Activated naive CD8-positive, alpha-beta T cell treated with anti-CD3 and anti-CD28 coated beads, Interleukin-2, amount 10 ng/mL, durations not matched to agents 7 days and 5 days (primary cell): ENCODE data around the gene CEP76. TPM values are rescaled to one million over a fixed set of nuclear protein-coding genes. Genes with fewer than 3 reads are reported as not detected.

ENCODE experiments used
- ATAC-seq: fragments of 150-1000 bp; cut with Tn5 transposase; one replicate; pipeline ENCODE4 v1.10.0; 2021; ENCODE audit warnings: low read depth, moderate library complexity
- POLR2A ChIA-PET: fragments of 350-600 bp; sonication (Branson Sonifier 250); formaldehyde crosslinking; loops from one replicate; lab custom pipeline; 2021; ENCODE audit warnings: antibody characterized with exemption; lab: Charles Lee
- DNase-seq: peaks from one replicate; pipeline ENCODE4 v3.0.0; 2021
- H3K27ac Mint-ChIP-seq: one replicate; pipeline ENCODE4 v1.8.0; 2022; ENCODE audit warnings: mild to moderate bottlenecking, mixed read lengths
- H3K27me3 Mint-ChIP-seq: one replicate; pipeline ENCODE4 v1.8.0; 2022; ENCODE audit warnings: mild to moderate bottlenecking, moderate library complexity, mixed read lengths
- H3K36me3 Mint-ChIP-seq: one replicate; pipeline ENCODE4 v1.8.0; 2021; ENCODE audit warnings: mild to moderate bottlenecking, mixed read lengths
- H3K4me1 Mint-ChIP-seq: one replicate; pipeline ENCODE4 v1.8.0; 2021; ENCODE audit warnings: mixed read lengths
- H3K4me3 Mint-ChIP-seq: one replicate; pipeline ENCODE4 v1.8.0; 2022; ENCODE audit warnings: mild to moderate bottlenecking, moderate library complexity, mixed read lengths
- H3K9me3 Mint-ChIP-seq: one replicate; pipeline ENCODE4 v1.8.0; 2021; ENCODE audit warnings: mixed read lengths
- total RNA-seq, 2 experiments: library from RNA; stranded (reverse); gene quantifications; one replicate each; pipeline ENCODE4 v1.2.3, GENCODE V29; 2021

The CEP76 gene
- total RNA-seq, 2 experiments from 2014 or later = 12.4 to 14.4 TPM

- Mint-ChIP-seq H3K4me3 (no peak overlapping the region), H3K27ac (no peak overlapping the region), H3K9me3 (no peaks in the 10 kb centered on the region), H3K4me1 (peaks cover 12% of the 10 kb centered on the region), H3K27me3 (no peaks in the 10 kb centered on the region), H3K36me3 (peaks cover 10% of the 10 kb centered on the region)
- no peak for ATAC-seq
- POLR2A ChIA-PET = interaction anchor here (0.6 kb wide), 1 partner anchor 13 kb away, joined by 3 read pairs; the partner anchor contains the start of genes CEP76 and PSMG2
- DNase-seq = no peak
Observed at GRCh38 chr18:12689256-12689850, 13.2 kb downstream of the CEP76 start.

GRCh38 chr18:12686100-12686499, 16.4 kb downstream of the CEP76 start:
- POLR2A ChIA-PET = no interaction called here
- Mint-ChIP-seq H3K4me1 (peaks cover 3% of the 10 kb centered on the region), H3K27ac (no peak overlapping the region), H3K36me3 (peaks cover 2% of the 10 kb centered on the region), H3K9me3 (no peaks in the 10 kb centered on the region), H3K27me3 (no peaks in the 10 kb centered on the region), H3K4me3 (no peak overlapping the region)
- no peak for DNase-seq
- no peak for ATAC-seq

- DNase-seq (no peak), ATAC-seq (no peak)
- Mint-ChIP-seq H3K27ac (peak overlapping the region; percentile 18), H3K27me3 (no peaks in the 10 kb centered on the region), H3K4me3 (peak overlapping the region; percentile 4), H3K36me3 (peaks cover 13% of the 10 kb centered on the region), H3K9me3 (no peaks in the 10 kb centered on the region), H3K4me1 (peaks cover 9% of the 10 kb centered on the region)
- POLR2A ChIA-PET = interaction anchor here (0.6 kb wide), 1 partner anchor 31 kb away, joined by 3 read pairs; no protein-coding TSS in a partner anchor
Observed at GRCh38 chr18:12679183-12679786, 23.2 kb downstream of the CEP76 start.

- no peak overlapping the region for H3K27ac Mint-ChIP-seq
- H3K27me3 Mint-ChIP-seq = no peaks in the 10 kb centered on the region
- no peaks in the 10 kb centered on the region for H3K9me3 Mint-ChIP-seq
- ATAC-seq = no peak
- POLR2A ChIA-PET = no interaction called here
- H3K36me3 Mint-ChIP-seq = no peaks in the 10 kb centered on the region
- H3K4me3 Mint-ChIP-seq = no peak overlapping the region
- H3K4me1 Mint-ChIP-seq = peaks cover 2% of the 10 kb centered on the region
- DNase-seq = no peak
Observed at GRCh38 chr18:12668041-12668440, 34.5 kb downstream of the CEP76 start.

- no peak overlapping the region for H3K4me3 Mint-ChIP-seq
- no peak for ATAC-seq
Observed at GRCh38 chr18:12659904-12660605, 42.5 kb downstream of the CEP76 start.

GRCh38 chr18:12658426-12659138, 43.9 kb downstream of the CEP76 start:
- Mint-ChIP-seq H3K27ac (peak overlapping the region; percentile 19), H3K36me3 (no peaks in the 10 kb centered on the region), H3K4me3 (peak overlapping the region; percentile 79), H3K4me1 (peaks cover 14% of the 10 kb centered on the region), H3K27me3 (peaks cover 25% of the 10 kb centered on the region), H3K9me3 (no peaks in the 10 kb centered on the region)
- POLR2A ChIA-PET = no interaction called here
- DNase-seq (no peak), ATAC-seq (peak; percentile 16)

More at GRCh38 chr18:12659904-12660605, 42.5 kb downstream of the CEP76 start:
- Mint-ChIP-seq H3K9me3 (no peaks in the 10 kb centered on the region), H3K27me3 (peaks cover 21% of the 10 kb centered on the region), H3K27ac (no peak overlapping the region), H3K4me1 (peaks cover 11% of the 10 kb centered on the region), H3K36me3 (no peaks in the 10 kb centered on the region)
- no peak for DNase-seq
- POLR2A ChIA-PET = no interaction called here

GRCh38 chr18:12657684-12658425, 44.7 kb downstream of the CEP76 start, which contains the start of gene SPIRE1:
TSS of gene SPIRE1 (minus strand) at chr18:12658107. CDS start at chr18:12657866, 241 bp downstream.
- H3K27ac Mint-ChIP-seq = peak within 1 kb of the TSS; percentile 19

GRCh38 chr18:12656938-12657683, 45.4 kb downstream of the CEP76 start:
- H3K36me3 Mint-ChIP-seq = no peaks in the 10 kb centered on the region
- DNase-seq (peak; percentile 48), ATAC-seq (no peak)
- peak overlapping the region; percentile 85 for H3K4me3 Mint-ChIP-seq
- H3K4me1 Mint-ChIP-seq = peaks cover 22% of the 10 kb centered on the region
- peaks cover 25% of the 10 kb centered on the region for H3K27me3 Mint-ChIP-seq
- no peaks in the 10 kb centered on the region for H3K9me3 Mint-ChIP-seq
- no peak overlapping the region for H3K27ac Mint-ChIP-seq
- POLR2A ChIA-PET = no interaction called here

More at GRCh38 chr18:12657684-12658425, 44.7 kb downstream of the CEP76 start, which contains the start of gene SPIRE1:
- H3K27me3 Mint-ChIP-seq = peaks cover 25% of the 10 kb centered on the region
- ATAC-seq = peak; percentile 71
- peaks cover 21% of the 10 kb centered on the region for H3K4me1 Mint-ChIP-seq
- peak; percentile 69 for DNase-seq
- H3K36me3 Mint-ChIP-seq = no peaks in the 10 kb centered on the region
- H3K9me3 Mint-ChIP-seq = no peaks in the 10 kb centered on the region
- POLR2A ChIA-PET = no interaction called here
- H3K4me3 Mint-ChIP-seq = peak within 1 kb of the TSS; percentile 85

- Mint-ChIP-seq H3K4me1 (peaks cover 23% of the 10 kb centered on the region), H3K36me3 (no peaks in the 10 kb centered on the region), H3K27me3 (peaks cover 29% of the 10 kb centered on the region), H3K27ac (no peak overlapping the region), H3K9me3 (no peaks in the 10 kb centered on the region), H3K4me3 (peak overlapping the region; percentile 85)
- DNase-seq (no peak), ATAC-seq (no peak)
- POLR2A ChIA-PET = no interaction called here
Observed at GRCh38 chr18:12656605-12656937, 46.0 kb downstream of the CEP76 start.

- no peak for ATAC-seq
- Mint-ChIP-seq H3K4me3 (no peak overlapping the region), H3K36me3 (no peaks in the 10 kb centered on the region), H3K27ac (no peak overlapping the region), H3K9me3 (no peaks in the 10 kb centered on the region), H3K27me3 (peaks cover 29% of the 10 kb centered on the region), H3K4me1 (peaks cover 25% of the 10 kb centered on the region)
- POLR2A ChIA-PET = no interaction called here
- DNase-seq = no peak
Observed at GRCh38 chr18:12654971-12655370, 47.6 kb downstream of the CEP76 start.

GRCh38 chr18:12652861-12653401, 49.6 kb downstream of the CEP76 start:
- H3K27ac Mint-ChIP-seq = no peak overlapping the region
- peak; percentile 46 for ATAC-seq

GRCh38 chr18:12651651-12652050, 50.9 kb downstream of the CEP76 start:
- Mint-ChIP-seq H3K4me3 (no peak overlapping the region), H3K27me3 (peaks cover 21% of the 10 kb centered on the region), H3K36me3 (no peaks in the 10 kb centered on the region), H3K27ac (no peak overlapping the region), H3K9me3 (no peaks in the 10 kb centered on the region), H3K4me1 (peaks cover 19% of the 10 kb centered on the region)
- DNase-seq = no peak
- POLR2A ChIA-PET = no interaction called here
- ATAC-seq = no peak

More at GRCh38 chr18:12652861-12653401, 49.6 kb downstream of the CEP76 start:
- Mint-ChIP-seq H3K4me1 (peaks cover 21% of the 10 kb centered on the region), H3K36me3 (no peaks in the 10 kb centered on the region), H3K27me3 (peaks cover 22% of the 10 kb centered on the region), H3K4me3 (peak overlapping the region; percentile 61), H3K9me3 (no peaks in the 10 kb centered on the region)
- DNase-seq = no peak
- POLR2A ChIA-PET = no interaction called here
